ENCODE measurements around the gene NCAM2.

DNA sequence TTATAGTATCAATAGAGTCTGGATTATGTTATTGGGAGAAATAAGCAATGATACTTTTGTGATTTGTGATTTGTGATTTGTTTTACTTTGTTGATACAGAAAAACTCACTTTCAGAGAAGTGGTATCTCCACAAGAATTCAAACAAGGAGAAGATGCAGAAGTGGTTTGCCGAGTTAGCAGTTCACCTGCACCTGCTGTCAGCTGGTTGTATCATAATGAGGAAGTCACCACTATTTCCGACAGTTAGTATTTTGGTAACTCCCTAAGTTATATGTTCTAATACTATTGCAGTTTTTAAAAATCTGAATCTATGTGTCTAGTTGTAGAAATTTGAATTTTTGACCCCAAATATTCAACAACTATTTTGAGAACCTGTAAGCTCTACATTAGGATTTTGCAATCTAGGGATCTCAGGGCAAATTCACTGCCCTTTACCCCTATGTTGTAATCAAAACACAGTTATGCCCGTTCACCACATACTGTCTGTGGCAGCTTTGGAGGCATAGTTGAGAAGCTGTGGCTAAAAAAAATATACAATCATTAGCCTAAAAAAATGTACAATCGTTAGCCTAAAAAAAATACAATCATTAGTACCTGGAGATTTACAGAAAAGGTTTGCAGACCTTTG lies 288.1 kb downstream of the NCAM2 start:
- TF ChIP-seq, protein P1, sequence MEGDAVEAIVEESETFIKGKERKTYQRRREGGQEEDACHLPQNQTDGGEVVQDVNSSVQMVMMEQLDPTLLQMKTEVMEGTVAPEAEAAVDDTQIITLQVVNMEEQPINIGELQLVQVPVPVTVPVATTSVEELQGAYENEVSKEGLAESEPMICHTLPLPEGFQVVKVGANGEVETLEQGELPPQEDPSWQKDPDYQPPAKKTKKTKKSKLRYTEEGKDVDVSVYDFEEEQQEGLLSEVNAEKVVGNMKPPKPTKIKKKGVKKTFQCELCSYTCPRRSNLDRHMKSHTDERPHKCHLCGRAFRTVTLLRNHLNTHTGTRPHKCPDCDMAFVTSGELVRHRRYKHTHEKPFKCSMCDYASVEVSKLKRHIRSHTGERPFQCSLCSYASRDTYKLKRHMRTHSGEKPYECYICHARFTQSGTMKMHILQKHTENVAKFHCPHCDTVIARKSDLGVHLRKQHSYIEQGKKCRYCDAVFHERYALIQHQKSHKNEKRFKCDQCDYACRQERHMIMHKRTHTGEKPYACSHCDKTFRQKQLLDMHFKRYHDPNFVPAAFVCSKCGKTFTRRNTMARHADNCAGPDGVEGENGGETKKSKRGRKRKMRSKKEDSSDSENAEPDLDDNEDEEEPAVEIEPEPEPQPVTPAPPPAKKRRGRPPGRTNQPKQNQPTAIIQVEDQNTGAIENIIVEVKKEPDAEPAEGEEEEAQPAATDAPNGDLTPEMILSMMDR (conservative IDR thresholded peaks at IDR 0.05; ENCODE audit: low read length), result no peak
- no peak for TF ChIP-seq EZH2phosphoT487 (IDR thresholded peaks at IDR 0.05; ENCODE audit: borderline replicate concordance)

Data from Loucy (cell line).